Measurements from ENCODE around the gene NR6A1. TPM values are rescaled to one million over a fixed set of nuclear protein-coding genes. Genes with fewer than 3 reads are reported as not detected.

The NR6A1 gene
- polyA plus RNA-seq, 1 donor from 2014 or later: 4.3 TPM

GRCh38 chr9:124790801-124791505 is 19.8 kb upstream of the NR6A1 start:
- TF ChIP-seq SMC3 (conservative IDR thresholded peaks at IDR 0.05; ENCODE audit: poor library complexity) (no peak), EZH2 (IDR thresholded peaks at IDR 0.05; ENCODE audit: borderline replicate concordance, insufficient read depth, low read length, poor library complexity, severe bottlenecking) (no peak), RAD21 (conservative IDR thresholded peaks at IDR 0.05) (no peak)
- TF ChIP-seq, protein P1, sequence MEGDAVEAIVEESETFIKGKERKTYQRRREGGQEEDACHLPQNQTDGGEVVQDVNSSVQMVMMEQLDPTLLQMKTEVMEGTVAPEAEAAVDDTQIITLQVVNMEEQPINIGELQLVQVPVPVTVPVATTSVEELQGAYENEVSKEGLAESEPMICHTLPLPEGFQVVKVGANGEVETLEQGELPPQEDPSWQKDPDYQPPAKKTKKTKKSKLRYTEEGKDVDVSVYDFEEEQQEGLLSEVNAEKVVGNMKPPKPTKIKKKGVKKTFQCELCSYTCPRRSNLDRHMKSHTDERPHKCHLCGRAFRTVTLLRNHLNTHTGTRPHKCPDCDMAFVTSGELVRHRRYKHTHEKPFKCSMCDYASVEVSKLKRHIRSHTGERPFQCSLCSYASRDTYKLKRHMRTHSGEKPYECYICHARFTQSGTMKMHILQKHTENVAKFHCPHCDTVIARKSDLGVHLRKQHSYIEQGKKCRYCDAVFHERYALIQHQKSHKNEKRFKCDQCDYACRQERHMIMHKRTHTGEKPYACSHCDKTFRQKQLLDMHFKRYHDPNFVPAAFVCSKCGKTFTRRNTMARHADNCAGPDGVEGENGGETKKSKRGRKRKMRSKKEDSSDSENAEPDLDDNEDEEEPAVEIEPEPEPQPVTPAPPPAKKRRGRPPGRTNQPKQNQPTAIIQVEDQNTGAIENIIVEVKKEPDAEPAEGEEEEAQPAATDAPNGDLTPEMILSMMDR (IDR thresholded peaks at IDR 0.05; ENCODE audit: poor library complexity, severe bottlenecking): no peak

GRCh38 chr9:124790301-124790700 is 19.2 kb upstream of the NR6A1 start:
- Histone ChIP-seq H3F3A (ENCODE audit: insufficient read depth, low read length, poor library complexity, severe bottlenecking) (no peaks in the 10 kb centered on the region), H3K27me3 (ENCODE audit: insufficient read depth, low read depth, low read length) (no peaks in the 10 kb centered on the region), H3K4me2 (ENCODE audit: low read length) (no peak overlapping the region), H3K27ac (ENCODE audit: low read length) (no peak overlapping the region), H3K4me3 (ENCODE audit: low read length) (no peak overlapping the region), H3K36me3 (ENCODE audit: insufficient read depth, low read length) (no peaks in the 10 kb centered on the region), H3K9me2 (ENCODE audit: insufficient read depth, low read length) (no peaks in the 10 kb centered on the region), H3K79me2 (replicated peaks; ENCODE audit: insufficient read depth, low read length) (no peaks in the 10 kb centered on the region), H3K9me3 (ENCODE audit: low read length) (no peaks in the 10 kb centered on the region), H2AFZ (ENCODE audit: low read depth, low read length) (no peak overlapping the region), H4K20me1 (ENCODE audit: insufficient read depth) (no peaks in the 10 kb centered on the region), H3K9ac (ENCODE audit: low read length) (no peak overlapping the region)
- no peak for TF ChIP-seq TAF1 (IDR thresholded peaks at IDR 0.05; ENCODE audit: low read depth)

More at GRCh38 chr9:124790801-124791505, 19.8 kb upstream of the NR6A1 start:
- no peaks in the 10 kb centered on the region for H3K36me3 ChIP-seq (ENCODE audit: insufficient read depth, low read length)
- no peaks in the 10 kb centered on the region for H3K27me3 ChIP-seq (ENCODE audit: insufficient read depth, low read depth, low read length)
- no peak overlapping the region for H2AFZ ChIP-seq (ENCODE audit: low read depth, low read length)
- H3K9me3 ChIP-seq (ENCODE audit: low read length): no peaks in the 10 kb centered on the region
- H3K79me2 ChIP-seq (replicated peaks; ENCODE audit: insufficient read depth, low read length): no peaks in the 10 kb centered on the region
- H4K20me1 ChIP-seq (ENCODE audit: insufficient read depth): no peaks in the 10 kb centered on the region
- H3K4me3 ChIP-seq (ENCODE audit: low read length): no peak overlapping the region
- H3K27ac ChIP-seq (ENCODE audit: low read length): no peak overlapping the region
- H3K9me2 ChIP-seq (ENCODE audit: insufficient read depth, low read length): no peaks in the 10 kb centered on the region
- no peak overlapping the region for H3K9ac ChIP-seq (ENCODE audit: low read length)
- H3K4me2 ChIP-seq (ENCODE audit: low read length): no peak overlapping the region
- H3F3A ChIP-seq (ENCODE audit: insufficient read depth, low read length, poor library complexity, severe bottlenecking): no peaks in the 10 kb centered on the region

DNA sequence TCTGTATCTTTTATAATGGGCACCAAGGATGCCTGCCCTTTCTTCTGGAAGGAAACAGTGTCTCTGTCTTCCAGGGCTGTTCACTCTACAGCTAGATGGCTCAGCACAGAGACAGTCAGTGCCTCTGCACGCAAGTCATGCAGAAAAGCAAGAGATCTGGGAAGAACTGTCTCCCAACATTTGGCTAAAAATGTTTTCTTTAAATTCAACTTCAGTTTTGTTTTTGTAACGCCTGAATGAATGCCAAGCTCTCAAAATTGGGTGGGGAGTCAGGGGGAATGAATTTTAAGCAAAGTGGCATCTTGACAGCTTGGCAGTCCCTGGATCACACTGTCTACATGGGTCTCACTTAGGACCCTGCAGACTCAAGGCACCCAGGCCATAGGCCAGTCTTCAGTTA is 18.4 kb upstream of the NR6A1 start:
- no peak overlapping the region for H3K4me3 ChIP-seq (ENCODE audit: low read length)
- H3K27me3 ChIP-seq (ENCODE audit: insufficient read depth, low read depth, low read length): no peaks in the 10 kb centered on the region
- H3K9ac ChIP-seq (ENCODE audit: low read length): no peak overlapping the region
- H3K4me2 ChIP-seq (ENCODE audit: low read length): no peak overlapping the region
- H3F3A ChIP-seq (ENCODE audit: insufficient read depth, low read length, poor library complexity, severe bottlenecking): no peaks in the 10 kb centered on the region
- H4K20me1 ChIP-seq (ENCODE audit: insufficient read depth): no peaks in the 10 kb centered on the region
- H2AFZ ChIP-seq (ENCODE audit: low read depth, low read length): no peak overlapping the region
- no peak overlapping the region for H3K27ac ChIP-seq (ENCODE audit: low read length)
- no peaks in the 10 kb centered on the region for H3K79me2 ChIP-seq (replicated peaks; ENCODE audit: insufficient read depth, low read length)
- TF ChIP-seq RAD21 (conservative IDR thresholded peaks at IDR 0.05) (no peak), MXI1 (conservative IDR thresholded peaks at IDR 0.05; ENCODE audit: poor library complexity, severe bottlenecking) (no peak), EZH2 (IDR thresholded peaks at IDR 0.05; ENCODE audit: borderline replicate concordance, insufficient read depth, low read length, poor library complexity, severe bottlenecking) (no peak), TAF1 (IDR thresholded peaks at IDR 0.05; ENCODE audit: low read depth) (no peak), SMC3 (conservative IDR thresholded peaks at IDR 0.05; ENCODE audit: poor library complexity) (no peak), EP300 (conservative IDR thresholded peaks at IDR 0.05; ENCODE audit: poor library complexity, severe bottlenecking) (no peak), POLR2AphosphoS5 (IDR thresholded peaks at IDR 0.05) (no peak)
- TF ChIP-seq, protein P1 (IDR thresholded peaks at IDR 0.05; ENCODE audit: poor library complexity, severe bottlenecking): no peak
- TF ChIP-seq, protein P2, sequence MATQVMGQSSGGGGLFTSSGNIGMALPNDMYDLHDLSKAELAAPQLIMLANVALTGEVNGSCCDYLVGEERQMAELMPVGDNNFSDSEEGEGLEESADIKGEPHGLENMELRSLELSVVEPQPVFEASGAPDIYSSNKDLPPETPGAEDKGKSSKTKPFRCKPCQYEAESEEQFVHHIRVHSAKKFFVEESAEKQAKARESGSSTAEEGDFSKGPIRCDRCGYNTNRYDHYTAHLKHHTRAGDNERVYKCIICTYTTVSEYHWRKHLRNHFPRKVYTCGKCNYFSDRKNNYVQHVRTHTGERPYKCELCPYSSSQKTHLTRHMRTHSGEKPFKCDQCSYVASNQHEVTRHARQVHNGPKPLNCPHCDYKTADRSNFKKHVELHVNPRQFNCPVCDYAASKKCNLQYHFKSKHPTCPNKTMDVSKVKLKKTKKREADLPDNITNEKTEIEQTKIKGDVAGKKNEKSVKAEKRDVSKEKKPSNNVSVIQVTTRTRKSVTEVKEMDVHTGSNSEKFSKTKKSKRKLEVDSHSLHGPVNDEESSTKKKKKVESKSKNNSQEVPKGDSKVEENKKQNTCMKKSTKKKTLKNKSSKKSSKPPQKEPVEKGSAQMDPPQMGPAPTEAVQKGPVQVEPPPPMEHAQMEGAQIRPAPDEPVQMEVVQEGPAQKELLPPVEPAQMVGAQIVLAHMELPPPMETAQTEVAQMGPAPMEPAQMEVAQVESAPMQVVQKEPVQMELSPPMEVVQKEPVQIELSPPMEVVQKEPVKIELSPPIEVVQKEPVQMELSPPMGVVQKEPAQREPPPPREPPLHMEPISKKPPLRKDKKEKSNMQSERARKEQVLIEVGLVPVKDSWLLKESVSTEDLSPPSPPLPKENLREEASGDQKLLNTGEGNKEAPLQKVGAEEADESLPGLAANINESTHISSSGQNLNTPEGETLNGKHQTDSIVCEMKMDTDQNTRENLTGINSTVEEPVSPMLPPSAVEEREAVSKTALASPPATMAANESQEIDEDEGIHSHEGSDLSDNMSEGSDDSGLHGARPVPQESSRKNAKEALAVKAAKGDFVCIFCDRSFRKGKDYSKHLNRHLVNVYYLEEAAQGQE (IDR thresholded peaks at IDR 0.05; ENCODE audit: borderline replicate concordance): no peak
- no peaks in the 10 kb centered on the region for H3K36me3 ChIP-seq (ENCODE audit: insufficient read depth, low read length)
- H3K9me2 ChIP-seq (ENCODE audit: insufficient read depth, low read length): no peaks in the 10 kb centered on the region
- no peaks in the 10 kb centered on the region for H3K9me3 ChIP-seq (ENCODE audit: low read length)
